Retina (tissue), 1 donor: ENCODE results near the gene MRPS33.
A peak's percentile ranks its signal among the peaks of the same experiment; 100 is the strongest.
"Not testable (repeated sequence)": the region's sequence is repeated elsewhere in the genome, so short reads cannot be mapped to it uniquely, and the experiment has no call there.

Experiments used
- DNase-seq: peaks from one replicate; pipeline ENCODE4 v3.0.0-alpha.2; 2016

Gene MRPS33

GRCh38 chr7:141014524-141015395 lies at the start of gene MRPS33:
TSS of gene MRPS33 (minus strand) at chr7:141014952. CDS start at chr7:141010633, 4,319 bp downstream.
- peak; percentile 97 for DNase-seq

GRCh38 chr7:141057788-141058187 lies 43.0 kb upstream of the MRPS33 start:
- no peak for DNase-seq

GRCh38 chr7:141055146-141055545 lies 40.4 kb upstream of the MRPS33 start:
- DNase-seq, result no peak

GRCh38 chr7:141053626-141054025 lies 38.9 kb upstream of the MRPS33 start:
- peak; percentile 17 for DNase-seq

GRCh38 chr7:141045842-141046620 lies 31.3 kb upstream of the MRPS33 start:
- DNase-seq, result no peak

- no peak for DNase-seq
Measured at GRCh38 chr7:141045126-141045841, 30.5 kb upstream of the MRPS33 start.

GRCh38 chr7:141043616-141044015 lies 28.9 kb upstream of the MRPS33 start:
- no peak for DNase-seq

- no peak for DNase-seq
Measured at GRCh38 chr7:141042222-141043193, 27.8 kb upstream of the MRPS33 start.

- DNase-seq, result no peak
Measured at GRCh38 chr7:141039376-141039775, 24.6 kb upstream of the MRPS33 start.

- not testable (repeated sequence) for DNase-seq
Measured at GRCh38 chr7:141038100-141038499, 23.3 kb upstream of the MRPS33 start.

- DNase-seq, result not testable (repeated sequence)
Measured at GRCh38 chr7:141032539-141033323, 18.0 kb upstream of the MRPS33 start.

GRCh38 chr7:141028767-141029166 lies 14.0 kb upstream of the MRPS33 start:
- DNase-seq, result no peak

- no peak for DNase-seq
Measured at GRCh38 chr7:141027043-141027442, 12.3 kb upstream of the MRPS33 start.

GRCh38 chr7:141024668-141025067 lies 9.9 kb upstream of the MRPS33 start:
- DNase-seq, result no peak

GRCh38 chr7:141023295-141023694 lies 8.5 kb upstream of the MRPS33 start:
- DNase-seq, result no peak

- DNase-seq, result no peak
Measured at GRCh38 chr7:141017555-141017954, 2.8 kb upstream of the MRPS33 start.

GRCh38 chr7:141016349-141016748 lies 1.6 kb upstream of the MRPS33 start:
- DNase-seq, result no peak

GRCh38 chr7:141014125-141014523 lies 628 bp downstream of the MRPS33 start:
- DNase-seq, result no peak

- no peak for DNase-seq
Measured at GRCh38 chr7:141013345-141013715, 1.4 kb downstream of the MRPS33 start.

GRCh38 chr7:141012696-141013344 lies 1.9 kb downstream of the MRPS33 start:
- DNase-seq, result no peak
